Measurements from ENCODE around the gene SEMA3B. TPM values are rescaled to one million over a fixed set of nuclear protein-coding genes. Genes with fewer than 3 reads are reported as not detected.
A peak's percentile ranks its signal among the peaks of the same experiment; 100 is the strongest.
"Not testable (repeated sequence)": the region's sequence is repeated elsewhere in the genome, so short reads cannot be mapped to it uniquely, and the experiment has no call there.

SEMA3B gene
- total and polyA plus RNA-seq, 2 experiments from 2014 or later = 67.7 to 104 TPM

- Histone ChIP-seq H3K27me3 (peaks cover 10% of the 10 kb centered on the region), H3K4me2 (peak overlapping the region; percentile 89)
- WGBS (ENCODE audit: low lambda C conversion rate, missing lambda C conversion rate) = 62% methylated on average over 10 of the region's 10 CpGs
Measured at GRCh38 chr3:50271314-50271936, 2.5 kb downstream of the SEMA3B start.

GRCh38 chr3:50272538-50272910 lies 3.6 kb downstream of the SEMA3B start:
- H3K27ac ChIP-seq = peak overlapping the region; percentile 91
- not testable (repeated sequence) for H4K20me1 ChIP-seq (ENCODE audit: insufficient read depth, poor library complexity, severe bottlenecking); H3K36me3 ChIP-seq (replicated peaks; ENCODE audit: insufficient read depth, low read depth); H3K9me3 ChIP-seq (ENCODE audit: low read depth); DNase-seq (ENCODE audit: low spot score); H3K9me2 ChIP-seq (replicated peaks; ENCODE audit: insufficient read depth); H3K4me3 ChIP-seq; H2AFZ ChIP-seq
- H3K4me1 ChIP-seq (ENCODE audit: insufficient read depth) = peaks cover 51% of the 10 kb centered on the region
- peaks cover 21% of the 10 kb centered on the region for H3K79me2 ChIP-seq
- 89% methylated on average over 10 of the region's 10 CpGs for WGBS (ENCODE audit: low lambda C conversion rate, missing lambda C conversion rate)
- H3K4me2 ChIP-seq = peak overlapping the region; percentile 69
- peaks cover 10% of the 10 kb centered on the region for H3K27me3 ChIP-seq

More at GRCh38 chr3:50271314-50271936, 2.5 kb downstream of the SEMA3B start:
- H3K9me2 ChIP-seq (replicated peaks; ENCODE audit: insufficient read depth) = no peaks in the 10 kb centered on the region
- H4K20me1 ChIP-seq (ENCODE audit: insufficient read depth, poor library complexity, severe bottlenecking) = no peaks in the 10 kb centered on the region
- peaks cover 62% of the 10 kb centered on the region for H3K4me1 ChIP-seq (ENCODE audit: insufficient read depth)
- H3K9me3 ChIP-seq (ENCODE audit: low read depth) = no peaks in the 10 kb centered on the region
- peak; percentile 48 for DNase-seq (ENCODE audit: low spot score)
- no peak overlapping the region for H2AFZ ChIP-seq
- H3K27ac ChIP-seq = peak overlapping the region; percentile 91
- no peak overlapping the region for H3K4me3 ChIP-seq
- TF ChIP-seq EZH2 (IDR thresholded peaks at IDR 0.05; ENCODE audit: borderline replicate concordance) = no peak
- no peak for TF ChIP-seq CTCF (IDR thresholded peaks at IDR 0.05; ENCODE audit: poor library complexity)
- TF ChIP-seq EZH2phosphoT487 (IDR thresholded peaks at IDR 0.05; ENCODE audit: low read depth, severe bottlenecking, unreplicated experiment) = no peak
- H3K36me3 ChIP-seq (replicated peaks; ENCODE audit: insufficient read depth, low read depth) = no peaks in the 10 kb centered on the region
- H3K79me2 ChIP-seq = peaks cover 21% of the 10 kb centered on the region

GRCh38 chr3:50272911-50273688 lies 4.2 kb downstream of the SEMA3B start:
- no peak overlapping the region for H2AFZ ChIP-seq
- H3K4me1 ChIP-seq (ENCODE audit: insufficient read depth) = peaks cover 45% of the 10 kb centered on the region
- H4K20me1 ChIP-seq (ENCODE audit: insufficient read depth, poor library complexity, severe bottlenecking) = no peaks in the 10 kb centered on the region
- peak; percentile 90 for DNase-seq (ENCODE audit: low spot score)
- peaks cover 21% of the 10 kb centered on the region for H3K79me2 ChIP-seq
- H3K27ac ChIP-seq = no peak overlapping the region
- peaks cover 10% of the 10 kb centered on the region for H3K27me3 ChIP-seq
- TF ChIP-seq CTCF (IDR thresholded peaks at IDR 0.05; ENCODE audit: poor library complexity) (peak; percentile 99), EZH2phosphoT487 (IDR thresholded peaks at IDR 0.05; ENCODE audit: low read depth, severe bottlenecking, unreplicated experiment) (no peak), EZH2 (IDR thresholded peaks at IDR 0.05; ENCODE audit: borderline replicate concordance) (no peak)
- H3K4me2 ChIP-seq = peak overlapping the region; percentile 69
- no peak overlapping the region for H3K4me3 ChIP-seq
- H3K36me3 ChIP-seq (replicated peaks; ENCODE audit: insufficient read depth, low read depth) = no peaks in the 10 kb centered on the region
- H3K9me3 ChIP-seq (ENCODE audit: low read depth) = no peaks in the 10 kb centered on the region
- H3K9me2 ChIP-seq (replicated peaks; ENCODE audit: insufficient read depth) = no peaks in the 10 kb centered on the region
- WGBS (ENCODE audit: low lambda C conversion rate, missing lambda C conversion rate) = 22% methylated on average over 50 of the region's 61 CpGs

- H3K4me3 ChIP-seq = no peak overlapping the region
- H3K79me2 ChIP-seq = peaks cover 21% of the 10 kb centered on the region
- no peak overlapping the region for H3K27ac ChIP-seq
- no peaks in the 10 kb centered on the region for H3K9me3 ChIP-seq (ENCODE audit: low read depth)
- WGBS (ENCODE audit: low lambda C conversion rate, missing lambda C conversion rate) = 89% methylated on average over 21 of the region's 31 CpGs
- no peaks in the 10 kb centered on the region for H4K20me1 ChIP-seq (ENCODE audit: insufficient read depth, poor library complexity, severe bottlenecking)
- no peaks in the 10 kb centered on the region for H3K36me3 ChIP-seq (replicated peaks; ENCODE audit: insufficient read depth, low read depth)
- no peak for DNase-seq (ENCODE audit: low spot score)
- H3K4me1 ChIP-seq (ENCODE audit: insufficient read depth) = peaks cover 40% of the 10 kb centered on the region
- no peaks in the 10 kb centered on the region for H3K9me2 ChIP-seq (replicated peaks; ENCODE audit: insufficient read depth)
- TF ChIP-seq EZH2phosphoT487 (IDR thresholded peaks at IDR 0.05; ENCODE audit: low read depth, severe bottlenecking, unreplicated experiment) (no peak), EZH2 (IDR thresholded peaks at IDR 0.05; ENCODE audit: borderline replicate concordance) (no peak), CTCF (IDR thresholded peaks at IDR 0.05; ENCODE audit: poor library complexity) (no peak)
- no peak overlapping the region for H3K4me2 ChIP-seq
- peaks cover 10% of the 10 kb centered on the region for H3K27me3 ChIP-seq
- H2AFZ ChIP-seq = no peak overlapping the region
Measured at GRCh38 chr3:50273689-50274065, 4.7 kb downstream of the SEMA3B start.

Data from hepatocyte (in vitro differentiated cells).